ENCODE data around the gene ABHD16A. TPM values are rescaled to one million over a fixed set of nuclear protein-coding genes. Genes with fewer than 3 reads are reported as not detected.
A peak's percentile ranks its signal among the peaks of the same experiment; 100 is the strongest.

Gene ABHD16A
- total and polyA plus RNA-seq, 10 of the 15 experiments (the other 5 are each of a cell fraction or from before 2014, with no cell fraction given): 7.5 to 43.0 (median 32.9) TPM

- TF ChIP-seq IRF3 (IDR thresholded peaks at IDR 0.05) (no peak), EP300 (IDR thresholded peaks at IDR 0.05; ENCODE audit: borderline replicate concordance in 1 of 2, control insufficient read depth in 1 of 2, low read depth in 2 of 2, low read length in 2 of 2) (no peak), HDGF (IDR thresholded peaks at IDR 0.05) (peak; percentile 50; the same call in 1 of the 2 replicates), FOXK2 (IDR thresholded peaks at IDR 0.05) (no peak), IRF4 (IDR thresholded peaks at IDR 0.05; ENCODE audit: low read depth, low read length) (no peak), KAT2A (conservative IDR thresholded peaks at IDR 0.05; ENCODE audit: control insufficient read depth, low read depth, low read length) (no peak), MYB (IDR thresholded peaks at IDR 0.05; ENCODE audit: borderline replicate concordance, low read depth, low read length) (no peak), SMAD5 (IDR thresholded peaks at IDR 0.05; ENCODE audit: low read depth) (no peak), RCOR1 (conservative IDR thresholded peaks at IDR 0.05; ENCODE audit: low read depth, low read length) (no peak), MXI1 (IDR thresholded peaks at IDR 0.05; ENCODE audit: low read depth, low read length) (0 out of 2 replicates have a peak, but pooled peaks have one; percentile 24), POLR2AphosphoS5 (IDR thresholded peaks at IDR 0.05; ENCODE audit: low read length) (no peak), ZBED1 (IDR thresholded peaks at IDR 0.05; ENCODE audit: borderline replicate concordance) (no peak), WRNIP1 (IDR thresholded peaks at IDR 0.05; ENCODE audit: borderline replicate concordance, low read depth, low read length) (no peak), SP1 (IDR thresholded peaks at IDR 0.05; ENCODE audit: low read depth, low read length) (no peak)
- TF ChIP-seq, protein P1, sequence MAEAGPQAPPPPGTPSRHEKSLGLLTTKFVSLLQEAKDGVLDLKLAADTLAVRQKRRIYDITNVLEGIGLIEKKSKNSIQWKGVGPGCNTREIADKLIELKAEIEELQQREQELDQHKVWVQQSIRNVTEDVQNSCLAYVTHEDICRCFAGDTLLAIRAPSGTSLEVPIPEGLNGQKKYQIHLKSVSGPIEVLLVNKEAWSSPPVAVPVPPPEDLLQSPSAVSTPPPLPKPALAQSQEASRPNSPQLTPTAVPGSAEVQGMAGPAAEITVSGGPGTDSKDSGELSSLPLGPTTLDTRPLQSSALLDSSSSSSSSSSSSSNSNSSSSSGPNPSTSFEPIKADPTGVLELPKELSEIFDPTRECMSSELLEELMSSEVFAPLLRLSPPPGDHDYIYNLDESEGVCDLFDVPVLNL (IDR thresholded peaks at IDR 0.05; ENCODE audit: low read depth, low read length): no peak
- TF ChIP-seq, protein P2, sequence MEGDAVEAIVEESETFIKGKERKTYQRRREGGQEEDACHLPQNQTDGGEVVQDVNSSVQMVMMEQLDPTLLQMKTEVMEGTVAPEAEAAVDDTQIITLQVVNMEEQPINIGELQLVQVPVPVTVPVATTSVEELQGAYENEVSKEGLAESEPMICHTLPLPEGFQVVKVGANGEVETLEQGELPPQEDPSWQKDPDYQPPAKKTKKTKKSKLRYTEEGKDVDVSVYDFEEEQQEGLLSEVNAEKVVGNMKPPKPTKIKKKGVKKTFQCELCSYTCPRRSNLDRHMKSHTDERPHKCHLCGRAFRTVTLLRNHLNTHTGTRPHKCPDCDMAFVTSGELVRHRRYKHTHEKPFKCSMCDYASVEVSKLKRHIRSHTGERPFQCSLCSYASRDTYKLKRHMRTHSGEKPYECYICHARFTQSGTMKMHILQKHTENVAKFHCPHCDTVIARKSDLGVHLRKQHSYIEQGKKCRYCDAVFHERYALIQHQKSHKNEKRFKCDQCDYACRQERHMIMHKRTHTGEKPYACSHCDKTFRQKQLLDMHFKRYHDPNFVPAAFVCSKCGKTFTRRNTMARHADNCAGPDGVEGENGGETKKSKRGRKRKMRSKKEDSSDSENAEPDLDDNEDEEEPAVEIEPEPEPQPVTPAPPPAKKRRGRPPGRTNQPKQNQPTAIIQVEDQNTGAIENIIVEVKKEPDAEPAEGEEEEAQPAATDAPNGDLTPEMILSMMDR (IDR thresholded peaks at IDR 0.05 in 2 of 3, conservative IDR thresholded peaks at IDR 0.05 in 1 of 3; ENCODE audit: control insufficient read depth in 2 of 3, extremely low read depth in 1 of 3, insufficient read depth in 1 of 3, low read depth in 3 of 3, low read length in 3 of 3): peak; percentile 74 to 91 (median 75); a peak in 5 of 6 replicates
- TF ChIP-seq, protein P3, sequence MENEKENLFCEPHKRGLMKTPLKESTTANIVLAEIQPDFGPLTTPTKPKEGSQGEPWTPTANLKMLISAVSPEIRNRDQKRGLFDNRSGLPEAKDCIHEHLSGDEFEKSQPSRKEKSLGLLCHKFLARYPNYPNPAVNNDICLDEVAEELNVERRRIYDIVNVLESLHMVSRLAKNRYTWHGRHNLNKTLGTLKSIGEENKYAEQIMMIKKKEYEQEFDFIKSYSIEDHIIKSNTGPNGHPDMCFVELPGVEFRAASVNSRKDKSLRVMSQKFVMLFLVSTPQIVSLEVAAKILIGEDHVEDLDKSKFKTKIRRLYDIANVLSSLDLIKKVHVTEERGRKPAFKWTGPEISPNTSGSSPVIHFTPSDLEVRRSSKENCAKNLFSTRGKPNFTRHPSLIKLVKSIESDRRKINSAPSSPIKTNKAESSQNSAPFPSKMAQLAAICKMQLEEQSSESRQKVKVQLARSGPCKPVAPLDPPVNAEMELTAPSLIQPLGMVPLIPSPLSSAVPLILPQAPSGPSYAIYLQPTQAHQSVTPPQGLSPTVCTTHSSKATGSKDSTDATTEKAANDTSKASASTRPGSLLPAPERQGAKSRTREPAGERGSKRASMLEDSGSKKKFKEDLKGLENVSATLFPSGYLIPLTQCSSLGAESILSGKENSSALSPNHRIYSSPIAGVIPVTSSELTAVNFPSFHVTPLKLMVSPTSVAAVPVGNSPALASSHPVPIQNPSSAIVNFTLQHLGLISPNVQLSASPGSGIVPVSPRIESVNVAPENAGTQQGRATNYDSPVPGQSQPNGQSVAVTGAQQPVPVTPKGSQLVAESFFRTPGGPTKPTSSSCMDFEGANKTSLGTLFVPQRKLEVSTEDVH (IDR thresholded peaks at IDR 0.05; ENCODE audit: low read depth, partially characterized antibody): no peak
Measured at GRCh38 chr6:31680226-31681134, 22.6 kb downstream of the ABHD16A start, which contains the start of gene LY6G5C (continued).
